Body of pancreas (tissue), 4 donors: Measurements from ENCODE around the gene CES2.

ENCODE experiments used
- POLR2A ChIP-seq, 3 donors: fragments of 450-650 bp; IDR thresholded peaks; one replicate each; pipeline ENCODE4 v1.6.1; 2016; ENCODE audit warnings: antibody characterized with exemption in 3 of 3, mild to moderate bottlenecking in 2 of 3
- TF ChIP-seq, protein P1 (sequence below), 7 experiments: fragments of 450-650 bp in 4 of 7; fragments of 200-600 bp in 3 of 7; sonication (generic) in 3 of 7; IDR thresholded peaks; one replicate each; pipeline ENCODE4 v1.5.1; 2016 to 2019; ENCODE audit warnings: antibody characterized with exemption in 7 of 7

GRCh38 chr16:66950971-66951790 is 15.9 kb downstream of the CES2 start:
- TF ChIP-seq, protein P1, sequence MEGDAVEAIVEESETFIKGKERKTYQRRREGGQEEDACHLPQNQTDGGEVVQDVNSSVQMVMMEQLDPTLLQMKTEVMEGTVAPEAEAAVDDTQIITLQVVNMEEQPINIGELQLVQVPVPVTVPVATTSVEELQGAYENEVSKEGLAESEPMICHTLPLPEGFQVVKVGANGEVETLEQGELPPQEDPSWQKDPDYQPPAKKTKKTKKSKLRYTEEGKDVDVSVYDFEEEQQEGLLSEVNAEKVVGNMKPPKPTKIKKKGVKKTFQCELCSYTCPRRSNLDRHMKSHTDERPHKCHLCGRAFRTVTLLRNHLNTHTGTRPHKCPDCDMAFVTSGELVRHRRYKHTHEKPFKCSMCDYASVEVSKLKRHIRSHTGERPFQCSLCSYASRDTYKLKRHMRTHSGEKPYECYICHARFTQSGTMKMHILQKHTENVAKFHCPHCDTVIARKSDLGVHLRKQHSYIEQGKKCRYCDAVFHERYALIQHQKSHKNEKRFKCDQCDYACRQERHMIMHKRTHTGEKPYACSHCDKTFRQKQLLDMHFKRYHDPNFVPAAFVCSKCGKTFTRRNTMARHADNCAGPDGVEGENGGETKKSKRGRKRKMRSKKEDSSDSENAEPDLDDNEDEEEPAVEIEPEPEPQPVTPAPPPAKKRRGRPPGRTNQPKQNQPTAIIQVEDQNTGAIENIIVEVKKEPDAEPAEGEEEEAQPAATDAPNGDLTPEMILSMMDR (IDR thresholded peaks at IDR 0.05): no peak
- no peak for TF ChIP-seq POLR2A (IDR thresholded peaks at IDR 0.05)
